ENCODE results near the gene CCP110. TPM values are rescaled to one million over a fixed set of nuclear protein-coding genes. Genes with fewer than 3 reads are reported as not detected.

Gene CCP110
- total RNA-seq, 1 donor from 2014 or later = 11.3 TPM

DNA sequence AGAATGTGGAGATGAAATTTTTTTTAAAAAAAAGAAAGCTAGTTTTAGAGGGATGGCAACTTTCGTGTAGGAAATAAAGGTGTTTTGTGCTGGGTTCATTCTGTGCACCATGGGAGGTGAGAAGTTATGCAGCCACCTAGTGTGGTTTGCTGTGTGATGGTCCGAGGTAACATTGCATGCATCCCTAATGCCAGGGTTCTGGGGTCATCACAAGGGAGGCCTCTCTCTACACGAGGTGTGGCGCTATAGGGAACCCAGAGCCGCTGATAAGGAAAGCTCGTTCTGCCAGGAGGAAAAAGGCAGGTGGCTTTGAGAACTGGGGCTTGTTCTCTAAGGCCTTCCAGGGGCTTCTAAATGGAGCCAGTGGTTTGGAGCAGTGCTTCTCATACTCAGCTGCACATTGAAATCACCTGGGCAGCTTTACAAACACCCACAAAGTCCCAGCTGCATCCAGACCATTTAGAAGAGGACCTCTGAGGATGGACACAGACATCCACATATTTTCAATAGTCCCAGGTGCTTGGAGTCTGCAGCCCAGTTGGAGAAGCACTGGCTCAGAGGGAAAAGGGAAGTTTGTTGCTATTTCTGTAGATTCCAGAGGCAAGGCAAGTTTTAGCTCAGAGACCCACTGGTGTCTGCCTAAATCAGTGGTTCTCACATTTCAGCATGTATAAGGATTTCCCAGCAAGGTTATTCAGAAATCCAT is 75.2 kb downstream of the CCP110 start:
- no peak for DNase-seq (ENCODE audit: low read depth, low spot score)

DNA sequence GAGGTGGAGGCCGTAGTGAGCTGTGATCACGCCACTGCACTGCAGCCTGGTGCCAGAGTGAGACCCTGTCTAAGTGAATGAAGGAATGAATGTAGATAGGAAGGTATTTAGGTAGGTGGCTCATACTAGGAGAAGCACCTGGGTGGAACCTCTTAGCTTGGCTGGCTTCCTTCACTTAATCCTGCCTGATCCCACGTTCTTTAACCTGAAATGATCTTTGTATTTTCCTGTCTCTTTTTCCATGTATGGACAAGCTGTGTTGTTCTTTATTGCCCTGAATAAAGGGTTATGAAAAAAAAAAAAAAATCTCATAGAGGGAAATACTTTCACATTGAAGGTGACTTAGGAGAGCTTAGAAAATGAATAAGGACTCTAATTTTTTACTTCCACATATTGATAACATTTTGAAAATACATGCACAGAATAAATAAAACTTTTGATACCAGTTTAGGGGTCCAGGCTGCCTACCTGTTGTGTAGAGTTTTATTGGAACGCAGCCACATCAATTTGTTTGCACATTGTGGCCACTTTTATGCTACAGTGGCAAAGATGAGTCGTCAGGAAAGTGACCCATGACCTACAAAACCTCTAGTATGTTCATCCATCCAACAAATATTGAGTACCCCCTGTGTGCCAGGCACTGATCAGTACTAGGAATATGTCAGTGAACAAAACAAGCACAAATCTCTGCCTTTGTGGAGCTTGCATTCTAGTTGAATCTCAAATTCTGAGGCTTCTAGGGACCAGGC is 76.4 kb downstream of the CCP110 start:
- DNase-seq (ENCODE audit: low read depth, low spot score) = no peak

DNA sequence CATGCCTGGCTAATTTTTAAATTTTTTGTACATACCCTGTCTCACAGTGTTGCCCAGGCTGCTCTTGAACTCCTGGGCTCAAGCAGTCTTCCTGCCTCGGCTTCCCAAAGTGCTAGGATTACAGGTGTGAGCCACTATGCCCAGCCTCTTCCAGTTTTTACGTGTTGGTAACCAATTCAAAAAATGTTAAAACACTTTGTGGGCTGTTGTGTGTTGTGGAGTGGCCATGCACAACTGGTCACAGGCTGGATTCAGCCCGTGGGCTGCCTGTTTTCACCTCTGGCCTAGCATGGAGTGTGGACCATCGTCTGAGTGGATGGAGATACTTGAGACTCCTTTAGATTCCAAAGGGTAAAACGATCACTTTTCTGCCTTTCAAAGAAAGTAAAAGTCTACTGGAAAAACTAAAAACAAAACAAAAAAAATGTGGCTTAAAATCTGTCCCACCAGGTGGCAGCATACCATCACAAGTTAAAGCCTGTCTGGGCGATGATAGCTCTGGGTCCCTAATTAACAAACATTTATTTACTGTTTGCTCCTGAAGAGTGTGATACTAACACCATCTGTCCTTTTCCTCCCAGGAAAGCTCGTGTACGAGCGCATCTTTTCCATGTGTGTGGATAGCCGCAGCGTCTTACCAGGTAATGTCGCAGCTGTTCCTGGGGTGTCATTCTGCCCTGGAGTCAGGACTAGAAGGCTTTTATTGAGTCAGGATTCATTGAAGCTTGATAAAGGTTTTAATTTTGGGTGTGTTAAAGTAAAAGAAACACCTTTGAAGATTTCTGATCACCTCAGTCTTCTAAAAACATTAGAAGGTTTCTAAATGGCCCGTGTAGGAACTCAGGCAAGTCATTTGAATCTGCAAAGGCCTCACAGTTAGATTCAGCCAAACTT is 77.6 kb downstream of the CCP110 start:
- no peak for DNase-seq (ENCODE audit: low read depth, low spot score)

Other genes starting within 250 kb of the CCP110 start
- gene CLEC19A, start 238.2 kb upstream of the CCP110 start, total RNA-seq = not detected in 2 replicates
- not detected in 2 replicates for gene TMC5, start 106.1 kb upstream of the CCP110 start, total RNA-seq
- gene GDE1, start 1.8 kb upstream of the CCP110 start, total RNA-seq = 49.7 and 50.1 TPM in 2 replicates
- 30.5 and 34.3 TPM in 2 replicates for gene VPS35L, start 31.8 kb downstream of the CCP110 start, total RNA-seq
- gene KNOP1, start 194.3 kb downstream of the CCP110 start, total RNA-seq = 18.3 and 20.8 TPM in 2 replicates
- gene IQCK, start 194.3 kb downstream of the CCP110 start, total RNA-seq = 9.2 and 10.8 TPM in 2 replicates

Data from pulmonary artery endothelial cell (primary cell).